NCI-H1436 (cell line): ENCODE measurements around the gene OR2L2.
"Not testable (repeated sequence)": the region's sequence is repeated elsewhere in the genome, so short reads cannot be mapped to it uniquely, and the experiment has no call there.

Experiments
- DNase-seq: peaks from one replicate; lab custom pipeline; 2025; lab: John Stamatoyannopoulos, UW

OR2L2 gene, protein sequence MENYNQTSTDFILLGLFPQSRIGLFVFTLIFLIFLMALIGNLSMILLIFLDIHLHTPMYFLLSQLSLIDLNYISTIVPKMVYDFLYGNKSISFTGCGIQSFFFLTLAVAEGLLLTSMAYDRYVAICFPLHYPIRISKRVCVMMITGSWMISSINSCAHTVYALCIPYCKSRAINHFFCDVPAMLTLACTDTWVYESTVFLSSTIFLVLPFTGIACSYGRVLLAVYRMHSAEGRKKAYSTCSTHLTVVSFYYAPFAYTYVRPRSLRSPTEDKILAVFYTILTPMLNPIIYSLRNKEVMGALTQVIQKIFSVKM

GRCh38 chr1:248029770-248030169 lies at the start of gene OR2L2:
TSS of gene OR2L2 (plus strand) at chr1:248030070. CDS start at chr1:248038268, 8,198 bp downstream.
- no peak for DNase-seq

GRCh38 chr1:247992986-247993385 lies 36.9 kb upstream of the OR2L2 start:
- DNase-seq, result no peak

DNA sequence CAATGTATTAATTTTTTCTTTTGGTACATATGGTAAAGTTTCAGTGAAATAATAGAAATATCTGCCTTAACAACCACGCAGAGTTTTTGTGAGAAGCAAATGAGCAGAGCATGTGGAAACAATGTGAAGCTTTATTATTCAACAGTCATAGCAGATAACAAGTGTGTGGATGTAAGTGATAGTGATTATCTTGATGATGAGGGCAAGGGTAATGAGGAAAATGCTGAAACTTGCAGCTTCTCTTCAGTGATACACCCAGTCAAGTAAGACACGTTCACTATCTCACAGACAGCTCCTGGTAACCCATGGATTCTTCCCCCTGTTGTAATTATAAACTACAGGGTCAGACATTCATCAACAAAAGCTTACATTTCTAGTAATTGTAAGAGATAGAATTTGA lies 31.1 kb upstream of the OR2L2 start:
- DNase-seq, result no peak

DNA sequence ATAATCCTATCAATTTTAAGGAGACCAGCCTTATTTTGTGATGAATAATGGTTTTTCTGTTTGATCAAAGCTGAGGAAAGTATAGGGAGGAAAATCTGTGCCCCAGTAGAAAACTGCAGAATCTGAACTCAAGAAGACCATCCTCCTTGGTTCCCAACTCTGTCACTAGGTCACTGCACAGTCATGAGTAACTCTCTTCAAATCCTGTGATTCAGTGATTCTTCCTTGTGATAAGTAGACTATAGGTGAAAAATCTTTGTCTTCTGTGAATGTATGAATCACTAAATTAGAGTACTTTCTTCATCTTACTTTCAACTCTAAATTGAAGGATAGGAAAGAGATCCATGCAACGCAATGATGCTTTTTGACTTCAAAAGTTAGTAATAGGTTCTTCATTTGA lies 29.7 kb upstream of the OR2L2 start:
- no peak for DNase-seq

DNA sequence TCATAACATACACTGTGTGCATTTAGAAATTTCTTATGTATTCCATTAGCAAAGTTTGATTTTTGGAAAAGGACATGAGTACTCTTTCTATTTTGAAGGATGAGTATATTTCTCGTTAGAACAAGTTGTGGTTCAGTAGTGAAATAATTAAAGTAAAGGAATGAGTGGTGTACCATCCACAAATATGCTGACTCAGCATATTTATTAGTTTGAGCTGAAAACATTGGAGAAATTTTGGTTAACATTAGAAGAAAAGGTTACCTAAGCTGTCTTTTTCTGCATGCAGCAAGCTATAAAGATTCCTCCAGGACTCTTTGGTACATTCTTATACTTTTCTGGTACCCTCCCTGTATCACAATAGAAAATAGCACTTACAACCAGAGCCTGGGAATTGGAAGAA lies 22.1 kb upstream of the OR2L2 start:
- no peak for DNase-seq

GRCh38 chr1:248009681-248010080 lies 20.2 kb upstream of the OR2L2 start:
- no peak for DNase-seq

DNA sequence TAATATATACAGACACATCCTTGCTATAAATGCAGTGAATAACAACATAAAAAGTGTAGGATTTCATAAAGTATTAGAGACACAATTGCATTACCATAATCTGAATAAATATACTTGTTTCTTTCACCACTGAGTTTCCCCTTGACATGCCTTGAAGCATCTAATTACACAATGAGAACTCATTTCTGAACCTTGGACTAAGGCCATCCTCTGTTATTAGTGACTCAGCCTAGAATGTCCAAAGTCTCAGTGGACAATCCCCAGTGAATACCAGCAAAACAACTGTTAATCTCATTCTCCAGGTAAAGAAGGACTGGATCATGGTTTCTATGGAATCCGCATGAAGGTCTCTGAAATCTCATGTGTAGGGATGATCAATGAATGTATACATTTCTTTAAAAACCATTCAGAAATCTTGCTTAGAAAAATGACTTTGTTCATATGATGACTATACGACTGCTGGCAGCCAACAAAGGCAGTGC lies 16.6 kb upstream of the OR2L2 start, which contains the start of gene OR2L5:
TSS of gene OR2L5 (plus strand) at position 432 of the 482 bp plus-strand sequence. CDS start 8,288 bp downstream, outside the sequence.
- DNase-seq, result no peak

DNA sequence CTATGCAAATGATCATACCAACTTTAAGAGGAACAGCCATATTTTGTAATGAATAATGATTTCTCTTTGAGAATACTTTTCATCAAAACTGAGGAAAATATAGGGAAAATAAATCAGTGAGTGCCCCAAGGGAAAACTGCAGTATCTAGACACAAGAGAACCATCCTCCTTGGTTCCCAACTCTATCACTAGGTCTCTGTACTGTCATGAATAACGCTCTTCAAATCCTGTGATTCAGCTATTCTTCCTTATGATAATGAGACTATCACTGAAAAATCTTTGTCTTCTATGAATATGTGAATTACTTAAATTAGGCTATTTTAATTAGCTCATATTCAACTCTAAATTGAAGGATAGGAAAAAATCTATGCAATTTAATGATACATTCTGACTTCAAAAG lies 14.1 kb upstream of the OR2L2 start:
- no peak for DNase-seq

- no peak for DNase-seq
These were observed 15.3 kb downstream of the OR2L2 start for GRCh38 chr1:248045209-248045608.

DNA sequence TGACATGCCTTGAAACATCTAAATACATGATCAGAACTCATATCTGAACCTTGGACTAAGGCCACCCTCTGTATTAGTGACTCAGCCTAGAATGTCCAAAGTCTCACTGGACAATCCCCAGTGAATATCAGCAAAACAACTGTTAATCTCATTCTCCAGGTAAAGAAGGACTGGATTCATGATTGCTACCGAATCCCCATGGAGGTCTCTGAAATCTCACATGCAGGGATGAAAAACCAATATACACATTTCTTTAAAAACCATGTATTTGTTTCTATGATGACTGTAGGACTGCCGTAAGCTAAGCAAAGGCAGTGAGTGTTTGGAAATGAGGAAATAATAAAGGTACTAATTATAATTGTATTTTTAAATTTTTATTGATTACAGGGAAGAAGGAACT lies 16.7 kb downstream of the OR2L2 start, which contains the start of gene OR2L3:
TSS of gene OR2L3 (plus strand) at position 301 of the 400 bp plus-strand sequence. CDS start 13,846 bp downstream, outside the sequence.
- DNase-seq, result no peak

- DNase-seq, result no peak
These were observed 17.1 kb downstream of the OR2L2 start for GRCh38 chr1:248047008-248047407.

DNA sequence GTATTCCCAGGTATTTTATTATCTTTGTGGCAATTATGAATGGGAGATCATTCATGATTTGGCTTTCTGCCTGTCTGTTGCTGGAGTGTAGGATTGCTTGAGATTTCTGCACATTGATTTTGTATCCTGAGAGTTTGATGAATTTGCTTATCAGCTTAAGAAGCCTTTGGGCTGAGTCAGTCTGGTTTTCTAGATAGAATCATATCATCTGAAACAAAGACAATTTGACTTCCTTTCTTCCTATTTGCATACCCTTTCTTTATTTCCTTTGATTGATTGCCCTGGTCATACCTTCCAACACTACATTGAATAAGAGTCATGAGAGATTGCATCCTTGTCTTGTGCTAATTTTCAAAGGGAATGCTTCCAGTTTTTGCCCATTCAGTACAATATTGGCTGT lies 24.8 kb downstream of the OR2L2 start:
- DNase-seq, result no peak

GRCh38 chr1:248055261-248055660 lies 25.4 kb downstream of the OR2L2 start:
- no peak for DNase-seq

DNA sequence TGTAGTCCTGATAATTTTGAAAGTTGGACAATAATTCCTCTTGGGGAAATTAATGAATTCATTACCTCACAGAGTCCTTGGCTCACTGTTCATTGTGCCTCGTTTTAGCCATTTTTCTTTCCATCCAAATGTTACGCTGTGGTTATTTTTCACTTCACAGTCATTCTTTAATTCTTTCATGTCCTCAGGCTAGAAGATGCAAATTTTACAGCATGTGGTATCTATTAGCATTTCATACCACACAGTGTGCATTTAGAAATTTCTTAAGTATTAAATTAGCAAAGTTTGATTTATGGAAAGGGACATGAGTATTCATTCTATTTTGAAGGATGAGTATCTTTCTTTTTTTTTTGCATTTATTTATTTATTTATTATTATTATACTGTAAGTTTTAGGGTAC lies 35.2 kb downstream of the OR2L2 start:
- no peak for DNase-seq

DNA sequence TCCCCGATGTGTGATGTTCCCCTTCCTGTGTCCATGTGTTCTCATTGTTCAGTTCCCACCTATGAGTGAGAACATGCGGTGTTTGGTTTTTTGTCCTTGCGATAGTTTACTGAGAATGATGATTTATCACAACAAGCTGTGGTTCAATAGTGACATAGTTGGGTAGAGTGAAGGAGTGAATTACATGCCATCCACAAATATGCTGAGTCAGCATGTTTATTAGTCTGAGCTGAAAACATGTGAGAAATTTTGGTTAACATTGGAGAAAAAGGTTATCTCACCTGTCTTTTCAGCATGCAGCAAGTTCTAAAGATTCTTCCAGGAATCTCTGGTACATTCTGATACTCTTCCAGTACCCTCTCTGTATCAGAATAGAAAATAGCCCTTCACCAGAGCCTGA lies 35.7 kb downstream of the OR2L2 start:
- DNase-seq, result no peak

DNA sequence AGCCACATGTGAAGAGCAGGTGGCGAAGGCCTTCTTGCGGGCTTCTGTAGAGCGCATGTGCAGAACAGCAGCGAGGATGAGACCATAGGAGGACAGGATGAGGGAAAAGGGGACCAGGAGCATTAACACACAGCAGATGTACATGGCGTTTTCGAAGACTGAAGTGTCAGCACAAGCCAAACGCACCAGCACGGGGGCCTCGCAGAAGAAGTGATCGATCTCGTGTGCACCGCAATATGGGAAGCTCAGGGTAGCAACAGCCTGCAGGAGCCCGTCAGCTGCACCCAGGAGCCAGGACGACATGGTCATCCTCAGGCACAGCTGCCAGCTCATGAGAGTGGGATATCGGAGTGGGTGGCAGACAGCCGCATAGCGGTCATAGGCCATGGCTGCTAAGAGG lies 54.0 kb downstream of the OR2L2 start:
- DNase-seq, result not testable (repeated sequence)
